ENCODE results near the gene SDC3. TPM values are rescaled to one million over a fixed set of nuclear protein-coding genes. Genes with fewer than 3 reads are reported as not detected.
A peak's percentile ranks its signal among the peaks of the same experiment; 100 is the strongest.

SDC3 gene
- total and polyA plus RNA-seq, 12 donors, result 13.1 to 57.7 (median 21.7) TPM

- no peaks in the 10 kb centered on the region for H3K9me3 ChIP-seq
- DNase-seq, result no peak
- no peak for ATAC-seq
- 76 to 79% methylated on average over 7 of the region's 7 CpGs for WGBS, 2 donors
- H3K27me3 ChIP-seq, result peaks cover 0 to 72% (median 0%) of the 10 kb centered on the region in 7 donors
- H3K4me1 ChIP-seq, result peaks cover 10 to 44% (median 23%) of the 10 kb centered on the region in 9 donors
- intact Hi-C loops (cut with DNase I), result loop anchor here in 3 of 10 donors (2.0 to 5.0 kb wide), 3 partner anchors 39 to 63 kb away; partner anchors contain the start of gene SDC3 (in 2 of the 3)
- H3K36me3 ChIP-seq, result no peaks in the 10 kb centered on the region
- no peak overlapping the region for H3K4me3 ChIP-seq
- TF ChIP-seq CTCF (IDR thresholded peaks at IDR 0.05), result no peak
- H3K27ac ChIP-seq, result peak overlapping the region in 4 of 10 donors; percentile 84 to 90 (median 88)
These were observed 62.7 kb downstream of the SDC3 start for GRCh38 chr1:30845904-30846290.

GRCh38 chr1:30845237-30845903 is 63.2 kb downstream of the SDC3 start:
- TF ChIP-seq CTCF (IDR thresholded peaks at IDR 0.05), result no peak
- peaks cover 0 to 72% (median 0%) of the 10 kb centered on the region in 7 donors for H3K27me3 ChIP-seq
- ATAC-seq, result no peak
- peaks cover 10 to 50% (median 28%) of the 10 kb centered on the region in 9 donors for H3K4me1 ChIP-seq
- no peak overlapping the region for H3K4me3 ChIP-seq
- no peaks in the 10 kb centered on the region for H3K9me3 ChIP-seq
- no peaks in the 10 kb centered on the region for H3K36me3 ChIP-seq
- intact Hi-C loops (cut with DNase I), result loop anchor here in 2 of 10 donors (5.0 kb wide), 2 partner anchors 38 to 62 kb away; partner anchors contain the start of gene SDC3 (in 1 of the 2)
- WGBS, 2 donors, result 71 to 76% methylated on average over 10 of the region's 10 CpGs
- DNase-seq, result no peak
- peak overlapping the region in 4 of 10 donors; percentile 84 to 90 (median 88) for H3K27ac ChIP-seq

DNA sequence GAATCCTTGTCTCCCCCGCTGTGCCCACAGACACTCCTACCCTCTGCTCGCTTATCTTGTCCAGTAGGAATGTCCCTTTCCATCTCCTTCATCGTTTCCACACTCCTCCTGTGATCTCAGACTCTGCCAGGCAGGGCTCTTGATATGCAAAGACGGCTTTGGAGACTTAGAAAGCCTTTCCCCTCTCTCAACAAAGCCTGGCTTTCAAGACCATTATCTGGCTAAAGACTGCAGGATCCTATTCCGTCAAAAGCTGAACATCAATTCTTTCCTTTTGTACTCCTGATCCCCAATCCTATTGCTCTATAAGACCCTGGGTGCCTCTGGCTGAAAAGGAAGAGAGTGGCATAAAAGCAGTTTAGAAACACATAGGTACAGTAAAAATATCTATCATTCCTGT is 63.9 kb downstream of the SDC3 start:
- no peaks in the 10 kb centered on the region for H3K36me3 ChIP-seq
- DNase-seq (no peak), ATAC-seq (no peak)
- H3K4me1 ChIP-seq, result peaks cover 10 to 51% (median 29%) of the 10 kb centered on the region in 9 donors
- intact Hi-C loops (cut with DNase I), result loop anchor here in 2 of 10 donors (5.0 kb wide), 2 partner anchors 37 to 63 kb away; partner anchors contain the start of gene SDC3 (in 1 of the 2)
- H3K9me3 ChIP-seq, result no peaks in the 10 kb centered on the region
- peak overlapping the region in 2 of 10 donors; percentile 25 to 87 for H3K27ac ChIP-seq
- peaks cover 0 to 72% (median 0%) of the 10 kb centered on the region in 7 donors for H3K27me3 ChIP-seq
- H3K4me3 ChIP-seq, result no peak overlapping the region
- 66 to 69% methylated on average over 5 of the region's 5 CpGs for WGBS, 2 donors
- no peak for TF ChIP-seq CTCF (IDR thresholded peaks at IDR 0.05)

GRCh38 chr1:30842697-30843354 is 65.7 kb downstream of the SDC3 start:
- DNase-seq (no peak), ATAC-seq (no peak)
- no peaks in the 10 kb centered on the region for H3K9me3 ChIP-seq
- TF ChIP-seq CTCF (IDR thresholded peaks at IDR 0.05), result no peak
- WGBS, 2 donors, result 66 to 71% methylated on average over 7 of the region's 7 CpGs
- peaks cover 7 to 46% (median 27%) of the 10 kb centered on the region in 9 donors for H3K4me1 ChIP-seq
- peaks cover 0 to 76% (median 0%) of the 10 kb centered on the region in 7 donors for H3K27me3 ChIP-seq
- intact Hi-C loops (cut with DNase I), result no loop called here
- no peak overlapping the region for H3K27ac ChIP-seq
- no peak overlapping the region for H3K4me3 ChIP-seq
- no peaks in the 10 kb centered on the region for H3K36me3 ChIP-seq
